ENCODE results near the gene PHF21A. TPM values are rescaled to one million over a fixed set of nuclear protein-coding genes. Genes with fewer than 3 reads are reported as not detected.

PHF21A gene
- total RNA-seq, 2 experiments from 2014 or later = 36.2 to 40.4 TPM

- intact Hi-C loops (cut with micrococcal nuclease) = no loop called here
- CTCF ChIA-PET = interaction anchor here (1.0 to 6.2 kb wide), 4 partner anchors 10 to 129 kb away, joined by 4 to 80 read pairs (median 6); no protein-coding TSS in a partner anchor
- Mint-ChIP-seq H3K4me1 (ENCODE audit: low read depth) (peaks cover 2% of the 10 kb centered on the region), H3K27me3 (no peaks in the 10 kb centered on the region), H3K36me3 (ENCODE audit: low read depth) (no peaks in the 10 kb centered on the region), H3K9me3 (no peaks in the 10 kb centered on the region), H3K27ac (no peak overlapping the region), H3K4me3 (no peak overlapping the region)
- POLR2A ChIA-PET = no interaction called here
- ATAC-seq (no peak), DNase-seq (no peak)
- no peak for TF ChIP-seq CTCF (IDR thresholded peaks at IDR 0.05)
These were observed 119.1 kb downstream of the PHF21A start for GRCh38 chr11:46002189-46002588.

GRCh38 chr11:46001448-46001914 is 119.8 kb downstream of the PHF21A start:
- intact Hi-C loops (cut with micrococcal nuclease) = no loop called here
- Mint-ChIP-seq H3K9me3 (no peaks in the 10 kb centered on the region), H3K4me3 (no peak overlapping the region), H3K27ac (no peak overlapping the region), H3K27me3 (no peaks in the 10 kb centered on the region), H3K4me1 (ENCODE audit: low read depth) (peaks cover 2% of the 10 kb centered on the region), H3K36me3 (ENCODE audit: low read depth) (no peaks in the 10 kb centered on the region)
- DNase-seq (no peak), ATAC-seq (no peak)
- ChIA-PET CTCF (interaction anchor here (0.8 to 6.2 kb wide), 6 partner anchors 11 to 129 kb away, joined by 3 to 80 read pairs (median 4); no protein-coding TSS in a partner anchor), POLR2A (interaction anchor here (1.4 kb wide), 1 partner anchor 14 kb away, joined by 3 read pairs; no protein-coding TSS in a partner anchor)
- no peak for TF ChIP-seq CTCF (IDR thresholded peaks at IDR 0.05)

GRCh38 chr11:45997599-45997998 is 123.7 kb downstream of the PHF21A start:
- no peak overlapping the region for H3K27ac Mint-ChIP-seq
- H3K4me3 Mint-ChIP-seq = no peak overlapping the region
- H3K9me3 Mint-ChIP-seq = no peaks in the 10 kb centered on the region
- POLR2A ChIA-PET = no interaction called here
- DNase-seq (no peak), ATAC-seq (no peak)
- CTCF ChIA-PET = interaction anchor here (4.8 kb wide), 1 partner anchor 9 kb away, joined by 30 read pairs; no protein-coding TSS in a partner anchor
- no peaks in the 10 kb centered on the region for H3K27me3 Mint-ChIP-seq
- intact Hi-C loops (cut with micrococcal nuclease) = no loop called here
- H3K36me3 Mint-ChIP-seq (ENCODE audit: low read depth) = no peaks in the 10 kb centered on the region
- H3K4me1 Mint-ChIP-seq (ENCODE audit: low read depth) = no peaks in the 10 kb centered on the region
- TF ChIP-seq CTCF (IDR thresholded peaks at IDR 0.05) = no peak

- H3K27me3 Mint-ChIP-seq = no peaks in the 10 kb centered on the region
- no peak overlapping the region for H3K4me3 Mint-ChIP-seq
- ChIA-PET CTCF (interaction anchor here (1.1 to 4.8 kb wide), 3 partner anchors 11 to 30 kb away, joined by 3 to 30 read pairs (median 28); no protein-coding TSS in a partner anchor), POLR2A (no interaction called here)
- intact Hi-C loops (cut with micrococcal nuclease) = no loop called here
- ATAC-seq (no peak), DNase-seq (no peak)
- H3K9me3 Mint-ChIP-seq = no peaks in the 10 kb centered on the region
- H3K4me1 Mint-ChIP-seq (ENCODE audit: low read depth) = no peaks in the 10 kb centered on the region
- no peaks in the 10 kb centered on the region for H3K36me3 Mint-ChIP-seq (ENCODE audit: low read depth)
- no peak overlapping the region for H3K27ac Mint-ChIP-seq
- no peak for TF ChIP-seq CTCF (IDR thresholded peaks at IDR 0.05)
These were observed 125.9 kb downstream of the PHF21A start for GRCh38 chr11:45995342-45995734.

Measured in activated CD8-positive, alpha-beta T cell treated with anti-CD3 and anti-CD28 coated beads for 36 hours (primary cell).